Activated T-helper 1 cell treated with anti-CD3 and anti-CD28 coated beads, Interleukin-12 subunit alpha, Interleukin-12 subunit beta, Interleukin-2, Interleukin-4 antibody, amounts not matched to agents 30 ng/mL and 10 ng/mL and 1 ng/mL, durations not matched to agents 14 hours and 24 hours and 36 hours (primary cell): Measurements from ENCODE around the gene KRTAP19-3. TPM values are rescaled to one million over a fixed set of nuclear protein-coding genes. Genes with fewer than 3 reads are reported as not detected.
"Not testable (repeated sequence)": the region's sequence is repeated elsewhere in the genome, so short reads cannot be mapped to it uniquely, and the experiment has no call there.

ENCODE experiments used
- DNase-seq: peaks from one replicate; pipeline ENCODE4 v3.0.0; 2021; ENCODE audit warnings: low spot score
- H3K27ac Mint-ChIP-seq: one replicate; pipeline ENCODE4 v1.8.0; 2021; ENCODE audit warnings: mild to moderate bottlenecking, mixed read lengths
- H3K27me3 Mint-ChIP-seq: one replicate; pipeline ENCODE4 v1.8.0; 2022; ENCODE audit warnings: mild to moderate bottlenecking, moderate library complexity, mixed read lengths; ENCODE audit not compliant: insufficient read depth
- H3K36me3 Mint-ChIP-seq: one replicate; pipeline ENCODE4 v1.8.0; 2021; ENCODE audit warnings: low read depth, mixed read lengths
- H3K4me1 Mint-ChIP-seq: one replicate; pipeline ENCODE4 v1.8.0; 2021; ENCODE audit warnings: low read depth, mixed read lengths
- H3K4me3 Mint-ChIP-seq: one replicate; pipeline ENCODE4 v1.8.0; 2021; ENCODE audit warnings: mild to moderate bottlenecking, moderate library complexity, mixed read lengths
- H3K9me3 Mint-ChIP-seq: one replicate; pipeline ENCODE4 v1.8.0; 2021; ENCODE audit warnings: mixed read lengths
- intact Hi-C: fragments of 100-400 bp; cut with micrococcal nuclease; formaldehyde crosslinking; loops from one replicate; pipeline ENCODE4 v1.15.1; 2024
- total RNA-seq: library from RNA; stranded (reverse); gene quantifications from 2 replicates; pipeline ENCODE4 v1.2.3, GENCODE V29; 2022

The KRTAP19-3 gene
- not detected in 2 replicates for total RNA-seq

DNA sequence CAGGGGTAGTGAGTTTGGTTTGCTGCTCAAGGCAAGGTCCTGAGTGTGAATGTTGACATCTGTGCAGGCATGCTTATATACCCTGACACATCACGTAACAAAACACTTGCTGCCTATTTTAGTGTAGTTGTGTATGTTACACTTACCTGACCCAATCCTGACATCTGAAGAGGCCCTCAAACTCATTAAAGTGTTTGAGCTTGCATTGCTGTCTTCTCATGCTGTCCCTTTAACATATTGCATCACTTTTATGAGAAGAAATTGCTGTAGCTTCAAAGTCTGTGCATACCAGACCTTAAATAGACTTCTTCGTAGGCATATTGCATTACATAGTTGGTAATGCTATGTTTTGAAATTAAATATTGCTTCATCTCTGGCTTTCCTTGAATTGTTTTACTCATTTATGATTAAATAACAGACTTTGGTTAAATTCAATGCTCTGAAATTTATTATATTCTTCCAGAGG, at the start of gene KRTAP19-3:
TSS of gene KRTAP19-3 (minus strand) at position 51 of the 466 bp plus-strand sequence. CDS start 56 bp downstream, outside the sequence.
- Mint-ChIP-seq H3K27me3 (no peaks in the 10 kb centered on the region), H3K36me3 (no peaks in the 10 kb centered on the region), H3K9me3 (peaks cover 10% of the 10 kb centered on the region), H3K4me3 (no peak within 1 kb of the TSS), H3K4me1 (no peaks in the 10 kb centered on the region), H3K27ac (no peak within 1 kb of the TSS)
- intact Hi-C loops = no loop called here
- no peak for DNase-seq

DNA sequence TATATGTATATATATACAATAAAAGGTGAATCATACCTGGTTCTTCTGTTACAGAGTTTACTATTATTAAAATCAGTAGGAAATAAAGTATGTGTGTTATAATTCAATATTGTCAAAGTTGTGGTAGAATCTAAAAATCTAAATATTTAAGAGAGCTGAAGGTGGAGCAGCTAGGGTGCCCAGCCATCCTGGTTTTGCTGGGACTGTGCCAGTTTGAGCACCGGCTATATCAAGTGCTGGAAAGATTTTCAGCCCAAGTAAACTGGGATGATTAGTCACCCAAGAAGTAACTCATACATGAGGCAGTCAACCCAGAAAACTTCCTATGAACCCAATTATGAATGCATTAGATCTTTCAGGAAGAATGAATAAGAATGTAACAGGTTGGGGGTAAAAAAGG, 27.1 kb upstream of the KRTAP19-3 start:
- no peak overlapping the region for H3K27ac Mint-ChIP-seq
- H3K4me3 Mint-ChIP-seq = no peak overlapping the region
- no peak for DNase-seq
- no peaks in the 10 kb centered on the region for H3K9me3 Mint-ChIP-seq
- intact Hi-C loops = no loop called here
- H3K4me1 Mint-ChIP-seq = no peaks in the 10 kb centered on the region
- no peaks in the 10 kb centered on the region for H3K36me3 Mint-ChIP-seq
- H3K27me3 Mint-ChIP-seq = no peaks in the 10 kb centered on the region

DNA sequence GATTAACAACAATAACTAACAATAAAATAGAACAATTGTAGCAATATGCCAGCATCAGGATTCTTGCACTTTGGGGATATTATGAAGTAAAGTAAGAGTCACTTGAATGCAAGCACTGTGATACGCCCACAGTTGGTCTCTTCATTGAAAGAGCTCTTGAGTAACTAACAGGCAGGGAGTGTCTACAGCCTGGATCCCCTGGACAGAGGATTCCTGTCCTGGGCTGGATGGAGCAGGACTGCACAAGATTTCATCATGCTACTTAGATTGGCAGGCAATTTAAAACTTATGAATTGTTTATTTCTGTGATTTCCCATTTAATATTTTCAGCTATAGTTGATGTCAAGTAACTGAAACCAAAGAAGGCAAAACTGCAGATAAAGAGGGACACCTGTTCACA, 23.9 kb upstream of the KRTAP19-3 start:
- no peaks in the 10 kb centered on the region for H3K9me3 Mint-ChIP-seq
- H3K4me3 Mint-ChIP-seq = no peak overlapping the region
- no peaks in the 10 kb centered on the region for H3K4me1 Mint-ChIP-seq
- intact Hi-C loops = no loop called here
- no peaks in the 10 kb centered on the region for H3K27me3 Mint-ChIP-seq
- H3K36me3 Mint-ChIP-seq = no peaks in the 10 kb centered on the region
- no peak for DNase-seq
- no peak overlapping the region for H3K27ac Mint-ChIP-seq

DNA sequence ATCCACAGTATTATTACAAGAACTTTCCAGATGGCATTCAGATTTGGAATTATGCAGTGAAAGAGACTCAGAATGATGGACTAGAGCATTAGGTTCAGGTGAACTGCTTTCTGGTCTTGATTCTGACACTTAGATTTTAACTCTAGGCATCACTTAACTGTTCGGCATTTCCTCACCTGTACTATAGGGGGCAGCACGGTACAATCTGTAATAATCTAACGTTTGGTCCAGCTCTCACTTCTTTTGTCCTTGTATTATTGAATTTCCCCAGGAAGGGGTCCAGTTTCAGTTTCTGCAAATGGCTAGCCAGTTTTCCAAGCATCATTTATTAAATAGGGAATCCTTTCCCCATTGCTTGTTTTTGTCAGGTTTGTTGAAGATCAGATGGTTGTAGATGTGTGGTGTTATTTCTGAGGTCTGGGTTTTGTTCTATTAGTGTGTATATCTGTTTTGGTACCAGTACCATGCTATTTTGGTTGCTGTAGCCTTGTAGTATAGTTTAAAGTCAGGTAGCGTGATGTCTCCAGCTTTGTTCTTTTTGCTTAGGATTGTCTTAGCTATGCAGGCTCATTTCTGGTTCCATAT, 13.9 kb upstream of the KRTAP19-3 start:
- not testable (repeated sequence) for H3K9me3 Mint-ChIP-seq, H3K36me3 Mint-ChIP-seq, DNase-seq, H3K27me3 Mint-ChIP-seq, H3K4me1 Mint-ChIP-seq, H3K27ac Mint-ChIP-seq, H3K4me3 Mint-ChIP-seq
- intact Hi-C loops = loop anchor here (1.0 to 2.0 kb wide), 3 partner anchors 228 to 581 kb away; no protein-coding TSS in a partner anchor

DNA sequence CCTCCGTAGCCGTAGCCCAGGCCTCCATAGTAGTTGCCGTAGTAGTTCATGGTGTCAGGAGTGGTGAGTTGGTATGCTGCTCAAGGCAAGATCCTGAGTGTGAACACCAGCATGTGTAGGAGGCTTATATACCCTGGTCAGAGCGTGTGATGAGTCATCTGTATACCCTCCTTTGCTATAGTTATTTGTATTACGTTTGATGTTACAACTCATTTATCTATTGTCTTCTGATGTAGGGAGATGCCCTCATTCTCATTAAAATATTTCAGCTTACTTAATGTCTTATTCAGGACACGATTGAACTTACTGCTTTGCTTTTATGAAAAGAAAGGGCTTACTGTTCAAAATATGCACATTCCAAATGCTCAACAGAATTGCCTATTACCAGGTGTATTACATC, 10.2 kb upstream of the KRTAP19-3 start, which contains the start of gene KRTAP19-5:
TSS of gene KRTAP19-5 (minus strand) at position 101 of the 400 bp plus-strand sequence. CDS start at position 50, 51 bp downstream.
- Mint-ChIP-seq H3K9me3 (no peaks in the 10 kb centered on the region), H3K27ac (no peak within 1 kb of the TSS), H3K27me3 (no peaks in the 10 kb centered on the region), H3K4me3 (no peak within 1 kb of the TSS), H3K4me1 (no peaks in the 10 kb centered on the region), H3K36me3 (no peaks in the 10 kb centered on the region)
- DNase-seq = no peak
- intact Hi-C loops = no loop called here

DNA sequence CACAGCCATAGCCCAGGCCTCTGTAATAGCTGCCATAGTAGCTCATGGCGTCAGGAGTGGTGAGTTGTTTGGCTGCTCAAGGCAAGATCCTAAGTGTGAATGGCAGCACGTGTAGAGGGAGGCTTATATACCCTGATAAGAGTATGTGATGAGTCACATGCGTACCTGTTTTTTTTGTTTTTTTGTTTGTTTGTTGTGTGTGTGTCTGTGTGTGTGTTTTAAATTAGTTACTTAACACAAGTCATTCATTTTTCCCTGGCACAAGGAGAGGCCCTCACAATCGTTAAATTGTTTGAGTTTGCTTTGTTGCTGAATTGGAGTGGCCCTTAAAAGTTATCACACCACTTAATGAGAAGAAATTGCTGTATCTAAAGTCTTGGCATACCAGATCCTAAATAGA, 5.3 kb upstream of the KRTAP19-3 start, which contains the start of gene KRTAP19-4:
TSS of gene KRTAP19-4 (minus strand) at position 101 of the 400 bp plus-strand sequence. CDS start at position 46, 55 bp downstream.
- no peak within 1 kb of the TSS for H3K27ac Mint-ChIP-seq
- intact Hi-C loops = no loop called here
- DNase-seq = no peak
- H3K9me3 Mint-ChIP-seq = no peaks in the 10 kb centered on the region
- no peaks in the 10 kb centered on the region for H3K36me3 Mint-ChIP-seq
- no peaks in the 10 kb centered on the region for H3K4me1 Mint-ChIP-seq
- no peaks in the 10 kb centered on the region for H3K27me3 Mint-ChIP-seq
- H3K4me3 Mint-ChIP-seq = no peak within 1 kb of the TSS

DNA sequence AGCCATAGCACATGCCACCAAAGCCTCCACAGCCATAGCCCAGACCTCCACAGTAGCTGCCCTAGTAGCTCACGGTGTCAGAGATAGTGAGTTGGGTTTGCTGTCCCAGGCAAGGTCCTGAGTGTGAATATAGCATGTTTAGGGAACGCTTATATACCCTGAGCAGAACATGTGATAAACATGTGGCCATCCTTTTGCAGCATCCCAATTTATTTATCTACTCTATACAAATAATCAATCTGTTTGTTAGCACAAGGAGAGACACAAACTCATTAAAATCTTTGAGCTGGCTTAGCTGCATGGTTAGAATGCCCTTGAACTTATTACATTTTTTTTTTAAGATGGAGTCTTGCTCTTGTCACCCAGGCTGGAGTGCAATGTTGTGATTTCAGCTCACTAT, 4.5 kb downstream of the KRTAP19-3 start, which contains the start of gene KRTAP19-2:
TSS of gene KRTAP19-2 (minus strand) at position 101 of the 400 bp plus-strand sequence. CDS start at position 13, 88 bp downstream.
- no peaks in the 10 kb centered on the region for H3K27me3 Mint-ChIP-seq
- intact Hi-C loops = no loop called here
- H3K36me3 Mint-ChIP-seq = no peaks in the 10 kb centered on the region
- peaks cover 26% of the 10 kb centered on the region for H3K9me3 Mint-ChIP-seq
- DNase-seq = no peak
- H3K27ac Mint-ChIP-seq = no peak within 1 kb of the TSS
- H3K4me1 Mint-ChIP-seq = no peaks in the 10 kb centered on the region
- H3K4me3 Mint-ChIP-seq = no peak within 1 kb of the TSS

DNA sequence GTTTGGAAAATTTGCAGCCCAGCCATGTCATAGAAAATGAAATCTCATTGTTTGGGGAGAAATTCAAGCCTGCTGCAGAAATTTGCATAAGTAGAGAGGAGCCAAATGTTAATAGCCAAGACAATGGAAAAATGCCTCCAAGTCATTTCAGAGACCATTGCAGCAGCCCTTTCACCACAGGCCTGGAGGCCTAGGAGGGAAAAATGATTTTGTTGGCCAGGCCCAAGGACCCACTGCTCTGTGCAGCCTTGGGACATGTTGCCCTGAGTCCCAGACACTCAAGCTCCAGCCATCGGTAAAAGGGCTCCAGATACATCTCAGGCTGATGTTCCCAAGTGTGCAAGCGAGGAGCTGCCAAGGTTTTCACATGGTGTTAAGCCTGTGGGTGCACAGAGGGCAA, 5.6 kb downstream of the KRTAP19-3 start:
- Mint-ChIP-seq H3K36me3 (no peaks in the 10 kb centered on the region), H3K27me3 (no peaks in the 10 kb centered on the region), H3K4me3 (no peak overlapping the region), H3K4me1 (no peaks in the 10 kb centered on the region), H3K9me3 (peaks cover 26% of the 10 kb centered on the region), H3K27ac (no peak overlapping the region)
- intact Hi-C loops = no loop called here
- no peak for DNase-seq

DNA sequence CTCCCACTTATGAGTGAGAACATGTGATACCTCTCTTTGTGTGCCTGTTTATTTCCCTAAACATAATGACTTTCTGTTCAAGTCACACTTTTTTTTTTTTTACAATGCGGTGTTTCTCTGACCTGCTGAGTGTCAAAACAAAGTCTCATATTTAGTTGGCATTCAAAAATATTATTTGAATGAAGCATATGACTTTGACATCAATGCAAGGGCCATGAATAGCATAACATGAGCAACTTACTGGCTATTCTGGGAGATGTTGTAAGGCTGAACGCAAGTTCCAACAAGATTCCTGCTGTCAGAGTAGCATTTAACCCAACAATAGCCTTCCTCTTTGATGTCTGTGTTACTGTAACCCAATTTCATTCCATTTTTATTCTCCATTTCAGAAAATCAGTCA, 9.7 kb downstream of the KRTAP19-3 start:
- Mint-ChIP-seq H3K27ac (no peak overlapping the region), H3K36me3 (no peaks in the 10 kb centered on the region), H3K4me3 (no peak overlapping the region), H3K4me1 (no peaks in the 10 kb centered on the region), H3K27me3 (no peaks in the 10 kb centered on the region), H3K9me3 (peaks cover 17% of the 10 kb centered on the region)
- no peak for DNase-seq
- intact Hi-C loops = no loop called here

DNA sequence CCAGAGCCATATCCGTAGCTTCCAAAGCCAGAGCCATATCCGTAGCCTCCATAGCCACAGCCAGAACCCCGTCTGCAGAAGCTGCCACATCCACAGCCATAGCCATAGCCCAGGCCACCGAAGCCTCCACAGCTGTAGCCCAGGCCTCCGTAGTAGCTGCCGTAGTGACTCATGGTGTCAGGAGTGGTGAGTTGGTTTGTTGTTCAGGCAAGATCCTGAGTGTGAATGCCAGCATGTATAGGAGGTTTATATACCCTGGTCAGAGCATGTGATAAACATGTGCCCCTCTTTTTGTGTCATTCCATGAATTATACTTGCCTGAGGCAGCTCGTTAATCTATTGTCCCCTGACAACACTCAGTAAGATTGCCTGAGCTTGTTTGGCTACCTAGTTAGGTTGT, 11.7 kb downstream of the KRTAP19-3 start, which contains the start of gene KRTAP19-1:
TSS of gene KRTAP19-1 (minus strand) at position 223 of the 400 bp plus-strand sequence. CDS start at position 173, 50 bp downstream.
- no peak within 1 kb of the TSS for H3K27ac Mint-ChIP-seq
- intact Hi-C loops = no loop called here

DNA sequence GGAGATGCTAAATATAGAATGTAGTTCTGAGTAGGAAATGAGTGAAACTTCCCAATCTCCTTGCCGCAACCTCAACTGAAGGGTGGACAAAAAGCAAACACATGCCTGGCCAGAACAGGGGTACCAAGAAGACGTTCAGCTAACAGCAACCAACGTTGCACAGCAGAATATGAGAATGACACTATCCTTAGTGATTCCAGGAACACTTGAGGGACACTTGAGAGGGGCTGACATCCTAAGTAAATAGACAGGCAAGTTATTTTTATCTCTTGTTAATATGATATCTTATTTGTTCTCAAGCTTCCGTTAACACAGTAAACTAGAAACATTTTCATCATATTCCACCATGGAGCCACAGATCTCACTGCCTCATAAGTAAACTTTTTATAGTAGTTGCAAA, 12.6 kb downstream of the KRTAP19-3 start:
- intact Hi-C loops = no loop called here

More for the DNA sequence above, 11.7 kb downstream of the KRTAP19-3 start, which contains the start of gene KRTAP19-1:
- peaks cover 2% of the 10 kb centered on the region for H3K9me3 Mint-ChIP-seq
- no peaks in the 10 kb centered on the region for H3K27me3 Mint-ChIP-seq
- no peaks in the 10 kb centered on the region for H3K4me1 Mint-ChIP-seq
- no peak for DNase-seq
- H3K4me3 Mint-ChIP-seq = no peak within 1 kb of the TSS
- H3K36me3 Mint-ChIP-seq = no peaks in the 10 kb centered on the region

DNA sequence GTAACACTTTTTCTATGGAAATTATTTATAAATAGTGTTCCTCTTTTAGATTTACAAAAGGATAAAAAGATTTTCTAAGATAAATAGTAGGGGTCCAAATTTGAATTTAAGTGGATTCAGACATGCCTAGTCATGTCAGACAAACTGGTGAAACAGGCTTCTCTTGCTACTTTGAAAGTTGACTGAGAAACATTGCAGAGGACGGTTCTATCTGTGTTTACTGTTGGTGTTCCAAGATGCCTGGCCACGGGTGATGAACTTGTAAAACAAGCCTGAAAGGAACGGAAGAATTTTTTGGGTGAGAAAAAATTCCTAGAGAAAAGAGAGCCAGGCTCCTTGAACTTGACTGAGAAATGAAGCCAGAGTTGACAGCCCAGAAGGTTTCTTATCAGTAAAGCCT, 13.8 kb downstream of the KRTAP19-3 start:
- intact Hi-C loops = no loop called here

More for the DNA sequence above, 12.6 kb downstream of the KRTAP19-3 start:
- Mint-ChIP-seq H3K9me3 (no peaks in the 10 kb centered on the region), H3K36me3 (no peaks in the 10 kb centered on the region), H3K27ac (no peak overlapping the region), H3K4me3 (no peak overlapping the region), H3K4me1 (no peaks in the 10 kb centered on the region), H3K27me3 (no peaks in the 10 kb centered on the region)
- DNase-seq = no peak

DNA sequence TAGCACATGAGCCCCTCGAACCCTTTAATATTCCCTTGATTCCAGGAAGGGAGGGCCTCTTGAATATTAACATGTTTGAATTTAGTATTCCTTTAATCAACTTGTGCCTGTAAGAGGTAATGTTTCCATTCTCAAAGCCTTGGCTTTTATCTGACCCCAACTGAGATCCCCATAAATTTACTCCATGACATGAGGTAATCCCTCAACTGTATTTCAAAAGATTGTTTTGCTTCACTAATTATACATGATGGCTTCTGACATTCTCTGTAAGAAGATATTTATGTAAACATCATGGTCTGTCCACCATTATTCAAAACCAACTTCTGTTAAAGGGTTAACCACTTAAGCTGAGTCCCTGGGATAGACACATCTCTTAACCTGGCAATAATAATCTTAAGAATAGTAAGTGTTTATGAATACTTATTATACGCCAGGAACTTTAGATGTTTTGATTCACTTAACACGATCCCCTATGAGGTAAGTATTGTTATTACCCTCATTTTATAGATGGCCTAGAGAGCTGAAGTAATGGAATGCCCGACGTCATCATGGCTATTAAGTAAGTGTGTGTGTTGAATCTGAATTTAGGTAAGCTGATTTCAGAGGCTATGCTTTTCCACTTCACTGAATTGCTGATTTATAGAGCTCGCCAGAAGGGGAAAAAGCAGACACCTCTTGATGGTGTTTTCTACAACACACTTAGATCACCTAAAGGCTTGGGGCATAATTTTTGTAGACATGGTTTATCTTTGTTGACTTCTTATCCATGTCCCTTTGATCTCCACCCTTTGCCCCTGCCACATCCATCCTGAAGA, 22.7 kb downstream of the KRTAP19-3 start:
- no peaks in the 10 kb centered on the region for H3K4me1 Mint-ChIP-seq
- intact Hi-C loops = no loop called here
- H3K27ac Mint-ChIP-seq = no peak overlapping the region
- DNase-seq = no peak
- no peaks in the 10 kb centered on the region for H3K36me3 Mint-ChIP-seq
- no peaks in the 10 kb centered on the region for H3K9me3 Mint-ChIP-seq
- H3K27me3 Mint-ChIP-seq = peaks cover 2% of the 10 kb centered on the region
- no peak overlapping the region for H3K4me3 Mint-ChIP-seq

More for the DNA sequence above, 13.8 kb downstream of the KRTAP19-3 start:
- no peak overlapping the region for H3K4me3 Mint-ChIP-seq
- H3K36me3 Mint-ChIP-seq = no peaks in the 10 kb centered on the region
- no peaks in the 10 kb centered on the region for H3K9me3 Mint-ChIP-seq
- no peak overlapping the region for H3K27ac Mint-ChIP-seq
- H3K27me3 Mint-ChIP-seq = no peaks in the 10 kb centered on the region
- H3K4me1 Mint-ChIP-seq = no peaks in the 10 kb centered on the region
- no peak for DNase-seq
